Effector CD8-positive, alpha-beta T cell (primary cell): Measurements from ENCODE around the gene SYT3.
"Not testable (repeated sequence)": the region's sequence is repeated elsewhere in the genome, so short reads cannot be mapped to it uniquely, and the experiment has no call there.

ENCODE experiments used
- DNase-seq: peaks from one replicate; lab custom pipeline; 2025; lab: John Stamatoyannopoulos, UW

Gene SYT3

DNA sequence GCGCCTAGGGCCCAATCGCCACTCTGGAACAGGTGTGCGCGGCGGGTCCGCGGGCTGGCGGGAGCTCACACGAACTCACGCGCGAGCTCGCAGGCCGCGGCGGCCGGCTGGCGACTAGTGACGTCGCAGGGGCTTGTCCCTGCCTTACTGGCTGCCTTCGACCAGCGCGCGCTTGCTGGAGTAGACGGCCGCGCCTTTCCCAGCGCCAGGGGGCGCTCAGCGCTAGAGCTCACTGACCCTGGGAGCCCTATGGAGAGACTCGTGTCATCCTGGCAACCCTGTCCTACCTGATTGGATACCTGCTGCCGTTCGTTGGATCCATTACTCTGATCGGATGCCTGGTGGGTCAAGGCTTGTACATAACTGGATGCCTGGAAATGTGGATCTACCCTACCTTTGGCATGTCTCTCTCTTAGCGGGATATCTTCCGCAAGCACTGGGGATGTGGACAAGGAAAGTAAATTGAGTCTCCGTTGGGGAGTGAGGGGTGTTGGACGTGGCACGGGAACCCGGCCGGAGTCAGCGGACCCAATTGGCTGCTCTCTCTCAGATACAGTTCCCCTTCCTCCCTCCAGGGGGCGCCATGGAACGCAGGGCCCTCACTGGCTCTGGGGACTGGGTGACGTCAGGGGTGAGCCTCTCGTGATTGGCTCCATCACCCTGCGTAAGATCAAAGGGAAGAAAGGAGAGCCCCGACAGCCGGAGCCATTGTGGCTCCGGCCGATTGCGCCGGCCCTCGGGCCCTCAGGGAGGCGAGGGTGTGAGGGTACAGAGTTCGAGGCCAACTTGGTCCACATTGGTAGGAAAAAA lies 35.2 kb downstream of the SYT3 start:
- not testable (repeated sequence) for DNase-seq

DNA sequence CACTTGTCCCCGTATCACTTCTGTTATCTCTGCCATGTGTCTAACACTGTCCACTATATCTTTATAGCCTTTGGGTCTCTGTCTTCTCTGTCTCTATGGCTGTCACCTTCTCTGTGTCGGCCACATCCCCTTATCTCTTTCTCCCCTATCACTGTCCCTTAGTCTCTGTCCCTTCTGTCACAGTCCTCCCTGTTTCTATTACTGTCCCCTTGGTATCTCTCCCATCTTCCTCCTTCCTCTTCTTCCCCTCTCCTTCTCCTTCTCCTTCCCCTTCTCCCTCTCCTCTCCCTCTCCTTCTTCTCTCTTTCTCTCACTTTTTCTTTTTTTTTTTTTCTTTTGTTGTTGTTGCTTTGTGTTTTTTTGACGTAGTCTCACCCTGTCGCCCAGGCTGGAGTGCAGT lies 36.7 kb downstream of the SYT3 start:
- no peak for DNase-seq

DNA sequence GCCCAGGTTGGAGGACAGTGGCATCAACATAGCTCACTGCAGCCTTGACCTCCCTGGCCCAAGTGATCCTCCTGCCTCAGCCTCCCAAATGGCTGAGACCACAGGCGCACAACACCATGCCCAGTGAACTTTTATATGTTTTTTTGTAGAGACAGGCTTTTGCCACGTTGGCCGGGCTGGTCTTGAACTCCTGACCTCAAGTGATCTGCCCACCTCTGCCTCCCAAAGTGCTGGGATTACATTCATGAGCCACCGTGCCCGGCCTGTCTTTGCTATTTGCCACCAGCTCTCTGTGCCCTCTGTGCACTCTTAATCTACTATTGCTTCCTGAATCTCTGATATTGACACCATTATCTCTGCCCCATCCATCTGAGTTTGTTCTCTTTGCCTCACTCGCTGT lies 37.2 kb downstream of the SYT3 start:
- no peak for DNase-seq

DNA sequence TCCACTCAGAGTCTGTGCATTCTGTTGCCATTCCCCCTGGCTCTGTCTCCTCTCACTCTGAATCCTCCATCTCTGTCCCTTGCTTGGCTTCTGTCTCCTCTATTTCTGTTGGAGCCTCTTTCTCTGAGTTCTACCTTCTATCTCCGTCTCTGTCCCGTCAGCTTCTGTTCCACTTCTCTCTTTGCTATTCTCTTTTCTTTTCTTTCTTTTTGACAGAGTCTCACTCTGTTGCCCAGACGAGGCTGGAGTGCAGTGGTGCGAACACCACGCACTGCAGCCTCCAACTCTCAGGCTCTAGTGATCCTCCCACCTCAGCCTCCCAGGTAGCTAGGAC lies 37.6 kb downstream of the SYT3 start:
- no peak for DNase-seq

DNA sequence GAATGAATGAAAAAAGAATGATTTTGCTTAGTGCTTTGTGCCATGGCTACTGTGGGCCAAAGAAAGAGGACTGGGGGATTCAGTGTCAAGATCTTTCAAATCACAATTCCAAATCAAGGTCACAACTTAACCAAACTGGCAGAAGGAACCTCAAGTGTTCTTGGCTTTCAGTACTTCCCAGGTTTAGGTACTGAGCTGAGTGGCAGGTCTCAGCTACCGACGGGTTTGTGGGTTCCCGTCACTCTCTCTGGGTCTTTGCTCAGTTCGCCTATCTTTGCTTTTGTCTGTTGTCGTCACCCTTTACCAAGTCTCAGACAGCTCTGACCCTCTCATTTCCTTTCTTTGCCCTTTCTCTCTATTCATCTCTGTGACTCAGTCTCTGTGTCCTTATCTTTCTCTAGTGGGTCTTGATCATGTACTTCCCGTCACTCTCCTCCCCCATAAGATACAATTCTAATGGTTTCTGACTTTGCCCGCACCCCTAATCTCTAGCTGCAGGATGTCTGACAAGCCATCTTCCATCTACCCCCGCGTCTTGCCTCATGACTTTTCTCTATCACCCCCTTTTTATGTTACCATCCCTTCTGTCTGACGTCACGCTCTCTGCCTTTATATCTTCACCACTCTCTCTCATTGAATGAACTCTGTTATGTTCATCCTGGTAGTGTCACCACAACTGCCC lies 38.1 kb downstream of the SYT3 start:
- DNase-seq, result no peak

DNA sequence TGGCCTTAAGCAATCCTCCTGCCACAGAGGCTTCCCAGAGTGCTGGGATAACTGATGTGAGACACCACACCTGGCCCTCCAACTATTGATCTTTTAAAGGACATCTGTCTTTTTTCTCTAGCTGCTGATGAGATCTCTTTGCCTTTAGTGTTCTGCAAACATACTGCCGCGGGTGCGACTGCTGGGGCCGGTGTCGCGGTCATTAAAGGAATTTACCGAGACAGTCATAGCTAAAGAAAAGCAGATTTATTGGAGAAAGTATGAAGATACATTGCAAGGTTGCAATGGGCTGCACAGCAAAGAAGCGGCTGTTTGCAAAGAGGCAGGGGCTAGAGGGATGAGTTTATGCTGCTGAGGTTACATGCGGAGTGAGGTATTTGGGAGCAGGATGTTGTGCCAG lies 40.3 kb downstream of the SYT3 start:
- no peak for DNase-seq

DNA sequence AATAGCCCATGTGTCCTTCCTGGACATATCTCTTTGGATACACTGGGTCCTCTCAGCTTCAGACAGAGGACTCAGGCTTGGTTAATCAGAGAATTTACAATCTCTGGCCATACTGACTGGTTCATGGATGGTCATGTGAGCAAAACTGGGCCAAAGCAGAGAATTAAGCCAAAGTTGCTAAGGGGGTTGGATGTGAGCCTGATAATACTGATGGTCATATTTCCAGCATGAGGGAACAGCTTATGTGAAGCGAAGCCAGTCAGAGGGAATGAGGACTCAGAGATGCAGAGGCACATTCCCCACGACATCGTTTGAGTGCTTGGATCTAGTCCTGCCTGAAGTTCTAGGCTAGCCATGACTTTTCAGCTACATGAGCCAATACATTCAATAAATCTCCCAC lies 49.5 kb downstream of the SYT3 start:
- DNase-seq, result no peak

DNA sequence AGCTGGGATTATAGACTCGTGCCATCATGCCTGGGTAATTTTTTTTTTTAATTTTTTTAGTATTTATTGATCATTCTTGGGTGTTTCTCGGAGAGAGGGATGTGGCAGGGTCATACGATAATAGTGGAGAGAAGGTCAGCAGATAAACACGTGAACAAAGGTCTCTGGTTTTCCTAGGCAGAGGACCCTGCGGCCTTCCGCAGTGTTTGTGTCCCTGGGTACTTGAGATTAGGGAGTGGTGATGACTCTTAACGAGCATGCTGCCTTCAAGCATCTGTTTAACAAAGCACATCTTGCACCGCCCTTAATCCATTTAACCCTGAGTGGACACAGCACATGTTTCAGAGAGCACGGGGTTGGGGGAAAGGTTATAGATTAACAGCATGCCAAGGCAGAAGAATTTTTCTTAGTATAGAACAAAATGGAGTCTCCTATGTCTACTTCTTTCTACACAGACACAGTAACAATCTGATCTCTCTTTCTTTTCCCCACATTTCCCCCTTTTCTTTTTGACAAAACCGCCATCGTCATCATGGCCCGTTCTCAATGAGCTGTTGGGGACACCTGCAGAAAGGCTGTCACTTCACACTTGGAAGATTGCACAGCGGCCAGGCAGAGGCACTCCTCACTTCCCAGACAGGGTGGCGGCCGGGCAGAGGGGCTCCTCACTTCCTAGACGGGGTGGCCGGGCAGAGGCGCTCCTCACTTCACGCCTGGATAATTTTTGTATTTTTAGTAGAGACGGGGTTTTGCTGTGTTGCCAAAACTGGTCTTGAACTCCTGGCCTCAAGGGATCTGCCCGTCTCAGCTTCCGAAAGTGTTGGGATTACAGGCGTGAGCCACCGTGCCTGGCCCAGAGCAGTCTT lies 57.7 kb downstream of the SYT3 start:
- DNase-seq, result not testable (repeated sequence)

DNA sequence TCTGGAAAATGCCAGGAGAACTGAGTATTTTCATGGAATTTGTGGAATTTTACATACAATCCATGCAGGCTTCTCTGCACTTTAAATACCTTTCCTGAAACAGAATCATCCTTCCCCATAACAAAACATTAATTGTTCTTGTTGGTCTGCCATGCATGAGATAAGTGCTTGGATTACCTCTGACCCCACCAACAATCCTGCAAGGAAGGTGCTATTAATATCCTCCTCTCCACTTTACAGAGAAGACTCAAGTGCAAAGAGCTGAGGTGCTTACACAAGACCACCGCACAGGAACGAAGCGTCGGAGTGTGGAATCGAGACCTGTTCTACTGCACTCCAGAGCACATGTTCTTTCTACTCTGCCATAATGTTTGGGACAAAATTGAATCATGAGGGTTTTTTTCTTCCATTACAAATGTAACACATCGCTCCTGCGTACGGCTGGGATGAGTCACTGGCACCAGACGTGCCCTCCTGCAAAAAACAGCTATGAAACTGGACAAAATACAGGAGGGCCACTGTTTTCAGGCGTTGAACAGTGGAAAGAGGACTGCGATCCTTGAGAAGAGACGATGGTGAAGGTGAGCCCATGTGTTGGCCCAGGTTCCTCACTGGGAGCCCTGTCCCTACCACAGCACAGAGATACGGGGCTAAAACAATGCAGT lies 58.6 kb downstream of the SYT3 start:
- no peak for DNase-seq

DNA sequence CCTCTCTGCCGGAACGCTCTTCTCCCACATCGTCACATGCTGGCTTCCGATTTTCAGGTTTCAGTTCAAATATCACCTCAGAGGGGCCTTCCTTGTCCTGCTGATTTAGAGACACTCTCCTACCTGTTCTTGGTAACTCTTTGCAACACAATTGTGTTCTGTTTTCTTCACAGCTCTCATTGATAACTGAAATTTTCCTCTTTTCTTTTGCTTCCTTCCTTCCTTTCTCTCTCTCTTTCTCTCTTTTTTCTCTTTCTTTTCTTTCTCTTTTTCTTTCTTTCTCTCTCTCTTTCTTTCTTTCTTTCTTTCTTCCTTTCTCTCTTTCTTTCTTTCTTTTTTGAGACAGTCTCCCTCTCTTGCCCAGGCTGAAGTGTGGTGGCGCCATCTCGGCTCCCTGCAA lies 59.4 kb downstream of the SYT3 start:
- DNase-seq, result no peak

DNA sequence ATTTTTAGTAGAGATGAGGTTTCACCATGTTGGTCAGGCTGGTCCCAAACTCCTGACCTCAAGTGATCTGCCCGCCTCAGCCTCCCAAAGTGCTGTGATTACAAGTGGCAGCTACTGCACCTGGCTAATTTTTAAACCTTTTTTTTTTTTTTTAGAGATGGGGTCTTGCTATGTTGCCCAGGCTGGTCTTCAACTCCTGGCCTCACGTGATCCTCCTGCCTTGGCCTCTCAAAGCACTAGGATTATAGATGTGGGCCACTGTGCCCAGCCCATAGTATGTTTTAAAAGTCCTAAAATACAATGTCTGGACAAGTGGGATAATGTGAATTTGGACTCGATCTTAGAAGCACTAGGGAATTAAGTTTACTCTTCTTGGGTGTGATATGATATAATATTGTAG lies 62.9 kb downstream of the SYT3 start:
- DNase-seq, result not testable (repeated sequence)

DNA sequence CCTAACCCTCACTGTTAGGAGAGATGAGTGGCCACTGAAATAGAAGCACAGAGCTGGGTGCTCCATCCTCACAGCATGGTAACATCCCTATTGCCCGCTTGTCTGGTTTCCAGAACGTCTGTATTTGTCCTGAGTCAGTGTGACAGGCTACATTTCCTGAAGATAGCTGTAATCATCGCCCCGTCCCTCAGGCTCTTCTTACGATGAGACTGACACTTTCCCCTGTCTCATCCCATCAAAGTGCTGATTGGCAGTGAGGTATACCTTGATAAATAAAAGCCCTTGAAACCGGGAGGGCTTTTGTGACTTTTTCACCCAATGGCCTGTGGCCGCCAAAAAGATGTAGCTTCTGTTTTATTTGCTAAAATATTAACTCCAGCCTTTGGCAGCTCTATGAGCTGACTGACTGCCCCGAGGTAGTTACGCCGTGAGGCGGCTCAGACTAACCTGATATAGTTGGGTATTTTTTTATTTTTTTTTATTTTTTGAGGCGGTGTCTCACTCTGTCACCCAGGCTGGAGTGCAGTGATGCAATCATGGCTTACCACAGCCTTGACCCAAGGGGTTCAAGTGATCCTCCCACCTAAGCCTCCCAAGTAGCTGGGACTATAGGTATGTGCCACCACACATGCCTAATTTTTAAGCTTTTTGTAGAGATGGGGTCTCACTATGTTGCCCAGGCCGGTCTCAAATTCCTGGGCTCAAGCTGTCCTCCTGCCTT lies 65.8 kb downstream of the SYT3 start:
- no peak for DNase-seq
